Measurements from ENCODE around the gene USP32. TPM values are rescaled to one million over a fixed set of nuclear protein-coding genes. Genes with fewer than 3 reads are reported as not detected.
"Not testable (repeated sequence)": the region's sequence is repeated elsewhere in the genome, so short reads cannot be mapped to it uniquely, and the experiment has no call there.

USP32 gene
- total and polyA plus RNA-seq, 7 experiments from 2014 or later: 6.6 to 58.1 (median 35.2) TPM

DNA sequence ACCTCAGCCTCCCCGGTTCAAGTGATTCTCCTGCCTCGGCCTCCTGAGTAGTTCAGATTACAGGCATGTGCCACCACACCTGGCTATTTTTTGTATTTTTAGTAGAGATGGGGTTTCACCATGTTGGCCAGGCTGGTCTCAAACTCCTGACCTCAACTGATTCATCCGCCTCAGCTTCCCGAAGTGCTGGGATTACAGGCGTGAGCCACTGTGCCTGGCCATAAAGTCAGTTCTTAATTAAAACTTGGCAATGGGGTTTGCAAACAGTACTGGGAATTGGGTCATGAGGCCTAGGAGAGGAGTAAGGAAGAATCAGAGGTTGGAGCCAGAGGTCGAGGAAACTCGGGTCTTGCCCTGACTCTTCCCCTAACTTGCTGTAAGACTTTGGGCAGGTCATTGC, 38.6 kb upstream of the USP32 start:
- H3K36me3 Mint-ChIP-seq; H3K27ac Mint-ChIP-seq; H3K4me1 ChIP-seq (ENCODE audit: control insufficient read depth in 2 of 2, insufficient read depth in 2 of 2, low read length in 2 of 2); H3K36me3 ChIP-seq (ENCODE audit: control insufficient read depth in 2 of 3, insufficient read depth in 3 of 3, low read length in 3 of 3); H3K4me3 ChIP-seq (ENCODE audit: low read length); ATAC-seq; H3K4me1 Mint-ChIP-seq; DNase-seq; H3K9me3 Mint-ChIP-seq; H3K9me3 ChIP-seq (ENCODE audit: control insufficient read depth in 2 of 3, low read length in 3 of 3); POLR2A ChIA-PET; H3K27me3 Mint-ChIP-seq; H3K27me3 ChIP-seq (ENCODE audit: control insufficient read depth in 2 of 2, insufficient read depth in 2 of 2, low read length in 2 of 2); H3K27ac ChIP-seq (ENCODE audit: low read depth, low read length); intact Hi-C loops (cut with micrococcal nuclease); H3K4me3 Mint-ChIP-seq: not testable (repeated sequence)
- CTCF ChIA-PET: interaction anchor here (0.6 kb wide), 1 partner anchor 288 kb away, joined by 4 read pairs; no protein-coding TSS in a partner anchor

DNA sequence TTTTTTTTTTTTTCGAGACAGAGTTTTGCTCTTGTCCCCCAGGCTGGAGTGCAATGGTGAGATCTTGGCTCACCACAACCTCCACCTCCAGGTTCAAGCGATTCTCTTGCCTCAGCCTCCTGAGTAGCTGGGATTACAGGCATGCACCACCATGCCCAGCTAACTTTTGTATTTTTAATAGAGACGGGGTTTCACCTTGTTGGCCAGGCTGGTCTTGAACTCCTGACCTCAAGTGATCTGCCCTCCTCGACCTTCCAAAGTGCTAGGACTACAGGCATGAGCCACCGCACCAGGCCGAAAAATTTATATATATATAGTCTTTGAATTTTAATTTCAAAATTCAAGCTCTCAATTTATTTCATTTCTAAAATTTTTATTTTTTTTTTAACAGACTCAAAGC, 36.6 kb upstream of the USP32 start:
- H3K27me3 ChIP-seq (ENCODE audit: control insufficient read depth in 2 of 2, insufficient read depth in 2 of 2, low read length in 2 of 2); H3K4me1 Mint-ChIP-seq; H3K27me3 Mint-ChIP-seq; ATAC-seq; intact Hi-C loops (cut with micrococcal nuclease); H3K36me3 Mint-ChIP-seq; H3K27ac Mint-ChIP-seq; H3K9me3 Mint-ChIP-seq; H3K9me3 ChIP-seq (ENCODE audit: control insufficient read depth in 2 of 3, low read length in 3 of 3); H3K4me1 ChIP-seq (ENCODE audit: control insufficient read depth in 2 of 2, insufficient read depth in 2 of 2, low read length in 2 of 2); H3K4me3 Mint-ChIP-seq; DNase-seq; POLR2A ChIA-PET; H3K4me3 ChIP-seq (ENCODE audit: low read length); H3K36me3 ChIP-seq (ENCODE audit: control insufficient read depth in 2 of 3, insufficient read depth in 3 of 3, low read length in 3 of 3); H3K27ac ChIP-seq (ENCODE audit: low read depth, low read length): not testable (repeated sequence)
- CTCF ChIA-PET: interaction anchor here (1.7 kb wide), 1 partner anchor 31 kb away, joined by 3 read pairs; no protein-coding TSS in a partner anchor

DNA sequence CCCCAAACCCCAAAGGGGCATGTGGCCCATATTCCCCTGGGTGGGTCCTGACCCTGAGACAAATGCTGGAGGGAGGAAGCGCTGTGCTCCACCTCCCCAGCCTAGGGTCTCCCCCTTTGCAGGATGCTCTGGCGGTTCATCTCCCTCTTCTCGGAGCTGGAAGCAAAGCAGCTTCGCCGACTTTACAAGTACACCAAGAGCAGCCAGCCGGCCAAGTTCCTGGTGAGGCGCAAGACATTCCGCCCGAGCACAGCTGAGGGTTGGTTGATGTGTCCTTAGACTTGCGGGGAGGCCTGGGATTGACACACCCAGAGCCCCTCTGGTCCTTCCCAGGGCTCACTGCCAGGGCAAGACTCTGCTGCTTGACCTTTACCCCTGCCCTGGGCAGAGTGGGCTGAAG, 34.7 kb upstream of the USP32 start:
- ChIA-PET POLR2A (no interaction called here), CTCF (interaction anchor here (0.6 kb wide), 1 partner anchor 211 kb away, joined by 3 read pairs; no protein-coding TSS in a partner anchor)

DNA sequence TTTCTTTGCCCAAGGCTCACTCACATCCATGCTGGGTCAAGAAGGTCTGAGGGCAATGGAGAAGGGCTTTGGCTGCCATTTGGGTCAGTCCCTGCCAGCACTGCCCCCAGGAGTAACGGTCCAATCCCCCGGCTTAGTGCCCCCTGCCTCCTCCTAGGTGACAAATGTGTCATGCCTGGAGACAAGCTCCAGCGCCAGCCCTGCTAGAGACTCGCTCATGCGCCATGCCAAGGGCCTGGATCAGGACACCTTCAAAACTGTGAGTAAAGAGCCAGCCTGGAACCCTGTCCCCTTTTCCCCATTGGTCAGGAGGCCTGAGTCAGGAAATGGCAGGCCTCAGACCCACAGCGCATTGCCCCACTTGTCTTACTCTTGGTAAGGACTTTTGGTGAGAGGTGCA, 33.7 kb upstream of the USP32 start:
- CTCF ChIA-PET: interaction anchor here (0.6 kb wide), 1 partner anchor 185 kb away, joined by 5 read pairs; no protein-coding TSS in a partner anchor
- Histone ChIP-seq H3K4me3 (ENCODE audit: low read length) (no peak overlapping the region), H3K9me3 (ENCODE audit: control insufficient read depth in 2 of 3, low read length in 3 of 3) (no peaks in the 10 kb centered on the region), H3K4me1 (ENCODE audit: control insufficient read depth in 2 of 2, insufficient read depth in 2 of 2, low read length in 2 of 2) (peaks cover 4% of the 10 kb centered on the region in 2 donors), H3K36me3 (ENCODE audit: control insufficient read depth in 2 of 3, insufficient read depth in 3 of 3, low read length in 3 of 3) (no peaks in the 10 kb centered on the region), H3K27me3 (ENCODE audit: control insufficient read depth in 2 of 2, insufficient read depth in 2 of 2, low read length in 2 of 2) (no peaks in the 10 kb centered on the region), H3K27ac (ENCODE audit: low read depth, low read length) (no peak overlapping the region)
- POLR2A ChIA-PET: interaction anchor here (0.6 to 1.0 kb wide), 2 partner anchors 25 to 252 kb away, joined by 3 to 5 read pairs; partner anchors contain the start of gene BCAS3
- H3K27me3 Mint-ChIP-seq: peaks cover 0 to 5% (median 0%) of the 10 kb centered on the region in 5 donors
- H3K27ac Mint-ChIP-seq: no peak overlapping the region
- no peaks in the 10 kb centered on the region for H3K9me3 Mint-ChIP-seq
- no peak for ATAC-seq
- intact Hi-C loops (cut with micrococcal nuclease): no loop called here
- no peak overlapping the region for H3K4me3 Mint-ChIP-seq
- no peak for DNase-seq
- no peaks in the 10 kb centered on the region for H3K36me3 Mint-ChIP-seq
- H3K4me1 Mint-ChIP-seq: peaks cover 0 to 11% (median 10%) of the 10 kb centered on the region in 7 donors

More for the DNA sequence above, 34.7 kb upstream of the USP32 start:
- ATAC-seq (no peak), DNase-seq (no peak)
- Histone ChIP-seq H3K9me3 (ENCODE audit: control insufficient read depth in 2 of 3, low read length in 3 of 3) (no peaks in the 10 kb centered on the region), H3K4me1 (ENCODE audit: control insufficient read depth in 2 of 2, insufficient read depth in 2 of 2, low read length in 2 of 2) (no peaks in the 10 kb centered on the region), H3K27ac (ENCODE audit: low read depth, low read length) (no peak overlapping the region), H3K4me3 (ENCODE audit: low read length) (no peak overlapping the region), H3K36me3 (ENCODE audit: control insufficient read depth in 2 of 3, insufficient read depth in 3 of 3, low read length in 3 of 3) (no peaks in the 10 kb centered on the region), H3K27me3 (ENCODE audit: control insufficient read depth in 2 of 2, insufficient read depth in 2 of 2, low read length in 2 of 2) (no peaks in the 10 kb centered on the region)
- Mint-ChIP-seq H3K27ac (no peak overlapping the region), H3K4me3 (no peak overlapping the region), H3K9me3 (no peaks in the 10 kb centered on the region), H3K36me3 (no peaks in the 10 kb centered on the region), H3K4me1 (peaks cover 0 to 7% (median 4%) of the 10 kb centered on the region in 7 donors), H3K27me3 (peaks cover 0 to 6% (median 0%) of the 10 kb centered on the region in 5 donors)
- intact Hi-C loops (cut with micrococcal nuclease): no loop called here

DNA sequence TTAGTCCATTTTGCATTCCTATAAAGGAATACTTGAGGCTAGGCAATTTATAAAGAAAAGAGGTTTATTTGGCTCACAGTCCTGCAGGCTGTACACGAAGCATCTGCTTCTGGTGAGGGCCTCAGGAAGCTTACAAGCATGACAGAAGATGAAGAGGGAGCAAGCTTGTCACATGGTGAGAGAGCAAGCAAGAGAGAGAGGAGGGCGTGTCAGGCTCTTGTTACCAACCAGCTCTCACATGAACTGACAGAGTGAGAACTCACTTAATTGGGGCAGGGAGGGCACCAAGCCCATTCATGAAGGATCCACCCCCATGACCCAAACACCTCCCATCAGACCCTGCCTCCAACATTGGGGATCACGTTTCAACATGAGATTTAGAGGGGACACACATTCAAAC, 31.9 kb upstream of the USP32 start:
- H3K9me3 ChIP-seq (ENCODE audit: control insufficient read depth in 2 of 3, low read length in 3 of 3): no peaks in the 10 kb centered on the region
- DNase-seq (no peak), ATAC-seq (no peak)
- H3K4me3 ChIP-seq (ENCODE audit: low read length): no peak overlapping the region
- ChIA-PET CTCF (interaction anchor here (0.9 kb wide), 1 partner anchor 214 kb away, joined by 4 read pairs; no protein-coding TSS in a partner anchor), POLR2A (interaction anchor here (0.9 kb wide), 1 partner anchor 32 kb away, joined by 3 read pairs; the partner anchor contains the start of gene USP32)
- H3K36me3 ChIP-seq (ENCODE audit: control insufficient read depth in 2 of 3, insufficient read depth in 3 of 3, low read length in 3 of 3): no peaks in the 10 kb centered on the region
- Mint-ChIP-seq H3K4me3 (no peak overlapping the region), H3K9me3 (no peaks in the 10 kb centered on the region), H3K36me3 (no peaks in the 10 kb centered on the region), H3K4me1 (peaks cover 0 to 11% (median 10%) of the 10 kb centered on the region in 7 donors), H3K27me3 (peaks cover 0 to 5% (median 0%) of the 10 kb centered on the region in 5 donors), H3K27ac (peak overlapping the region in 1 of 9 donors; percentile 9)
- intact Hi-C loops (cut with micrococcal nuclease): loop anchor here in 1 of 2 donors (5.0 kb wide), 1 partner anchor 192 kb away; no protein-coding TSS in a partner anchor
- H3K27ac ChIP-seq (ENCODE audit: low read depth, low read length): no peak overlapping the region
- H3K4me1 ChIP-seq (ENCODE audit: control insufficient read depth in 2 of 2, insufficient read depth in 2 of 2, low read length in 2 of 2): peaks cover 4% of the 10 kb centered on the region in 2 donors
- no peaks in the 10 kb centered on the region for H3K27me3 ChIP-seq (ENCODE audit: control insufficient read depth in 2 of 2, insufficient read depth in 2 of 2, low read length in 2 of 2)

DNA sequence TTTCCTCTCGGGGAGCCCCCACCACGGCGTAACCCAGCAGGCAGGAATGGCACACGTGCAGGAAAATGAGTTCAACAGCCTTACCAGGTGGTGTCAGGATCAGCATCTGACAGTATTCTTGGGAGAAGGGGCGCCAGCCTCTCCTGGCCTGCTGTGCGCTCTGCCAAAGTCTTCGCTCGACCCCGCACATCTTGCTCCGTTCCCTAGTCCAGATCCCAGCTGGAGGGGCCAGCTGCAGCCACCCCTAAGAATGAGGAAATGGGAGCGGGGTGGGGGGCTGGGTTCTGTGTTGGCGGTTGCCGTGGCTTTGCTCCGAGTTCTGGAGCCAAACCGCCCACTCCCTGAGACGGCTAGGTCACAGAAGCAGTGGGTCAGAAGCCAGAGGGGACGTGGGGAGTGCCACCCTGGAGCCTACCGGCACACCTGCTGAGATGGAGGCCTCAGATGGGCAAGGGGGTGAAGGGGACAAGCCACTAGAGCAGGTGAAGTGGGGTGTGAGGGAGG, 30.3 kb upstream of the USP32 start, which contains the start of gene CHCT1:
TSS of gene CHCT1 (plus strand) at position 328 of the 504 bp plus-strand sequence. CDS start at position 432, 104 bp downstream.
- Mint-ChIP-seq H3K9me3 (no peaks in the 10 kb centered on the region), H3K27me3 (peaks cover 0 to 6% (median 0%) of the 10 kb centered on the region in 5 donors), H3K4me1 (peaks cover 0 to 11% (median 10%) of the 10 kb centered on the region in 7 donors), H3K36me3 (no peaks in the 10 kb centered on the region), H3K4me3 (peak within 1 kb of the TSS; percentile 67 to 88 (median 80)), H3K27ac (peak within 1 kb of the TSS in 7 of 9 donors; percentile 17 to 87 (median 76))
- Histone ChIP-seq H3K9me3 (ENCODE audit: control insufficient read depth in 2 of 3, low read length in 3 of 3) (no peaks in the 10 kb centered on the region), H3K27me3 (ENCODE audit: control insufficient read depth in 2 of 2, insufficient read depth in 2 of 2, low read length in 2 of 2) (no peaks in the 10 kb centered on the region), H3K4me1 (ENCODE audit: control insufficient read depth in 2 of 2, insufficient read depth in 2 of 2, low read length in 2 of 2) (peaks cover 4% of the 10 kb centered on the region in 2 donors), H3K27ac (ENCODE audit: low read depth, low read length) (peak within 1 kb of the TSS; percentile 38), H3K4me3 (ENCODE audit: low read length) (peak within 1 kb of the TSS; percentile 63), H3K36me3 (ENCODE audit: control insufficient read depth in 2 of 3, insufficient read depth in 3 of 3, low read length in 3 of 3) (no peaks in the 10 kb centered on the region)
- intact Hi-C loops (cut with micrococcal nuclease): loop anchor here in 1 of 2 donors (5.0 kb wide), 1 partner anchor 190 kb away; no protein-coding TSS in a partner anchor
- POLR2A ChIA-PET: no interaction called here
- CTCF ChIA-PET: interaction anchor here (0.5 to 1.0 kb wide), 3 partner anchors 16 to 1019 kb away, joined by 3 to 4 read pairs (median 3); no protein-coding TSS in a partner anchor
- ATAC-seq (no peak), DNase-seq (no peak)
